SW 1271 (cell line): ENCODE results near the gene PYDC1.
"Not testable (repeated sequence)": the region's sequence is repeated elsewhere in the genome, so short reads cannot be mapped to it uniquely, and the experiment has no call there.

Experiments used
- DNase-seq, 2 experiments: peaks; one replicate each; lab custom pipeline; 2025; lab: John Stamatoyannopoulos, UW

Gene PYDC1

GRCh38 chr16:31195861-31196260, 21.1 kb downstream of the PYDC1 start:
- not testable (repeated sequence) for DNase-seq

GRCh38 chr16:31194898-31195297, 22.0 kb downstream of the PYDC1 start:
- no peak for DNase-seq

GRCh38 chr16:31193874-31194273, 23.1 kb downstream of the PYDC1 start:
- DNase-seq = no peak

GRCh38 chr16:31192856-31193642, 23.9 kb downstream of the PYDC1 start:
- no peak for DNase-seq

GRCh38 chr16:31191697-31192428, 25.1 kb downstream of the PYDC1 start:
- DNase-seq = no peak

- DNase-seq = no peak
Observed at GRCh38 chr16:31190818-31191444, 26.0 kb downstream of the PYDC1 start.

GRCh38 chr16:31190061-31190460, 26.9 kb downstream of the PYDC1 start:
- DNase-seq = no peak

- DNase-seq = no peak
Observed at GRCh38 chr16:31189412-31189778, 27.5 kb downstream of the PYDC1 start.

GRCh38 chr16:31188450-31189411, 28.2 kb downstream of the PYDC1 start:
- no peak for DNase-seq

- DNase-seq = no peak
Observed at GRCh38 chr16:31187808-31188189, 29.1 kb downstream of the PYDC1 start.

GRCh38 chr16:31186930-31187807, 29.8 kb downstream of the PYDC1 start:
- DNase-seq = no peak

- DNase-seq = no peak
Observed at GRCh38 chr16:31186176-31186575, 30.8 kb downstream of the PYDC1 start.

GRCh38 chr16:31185339-31185738, 31.6 kb downstream of the PYDC1 start:
- DNase-seq = no peak

GRCh38 chr16:31184888-31185287, 32.0 kb downstream of the PYDC1 start:
- no peak for DNase-seq

- no peak for DNase-seq
Observed at GRCh38 chr16:31183432-31184428, 33.2 kb downstream of the PYDC1 start.

- no peak for DNase-seq
Observed at GRCh38 chr16:31182391-31182790, 34.5 kb downstream of the PYDC1 start.

- peak in 1 of 2 experiments; percentile 53 for DNase-seq
Observed at GRCh38 chr16:31181102-31181830, 35.7 kb downstream of the PYDC1 start.

- DNase-seq = peak; percentile 59 to 88
Observed at GRCh38 chr16:31179747-31180459, 37.0 kb downstream of the PYDC1 start, which contains the start of gene FUS. TSS of gene FUS (plus strand) at chr16:31180139. CDS start at chr16:31180215, 76 bp downstream.
